Osteoblast (primary cell): ENCODE measurements around the gene GAGE10. TPM values are rescaled to one million over a fixed set of nuclear protein-coding genes. Genes with fewer than 3 reads are reported as not detected.
"Not testable (repeated sequence)": the region's sequence is repeated elsewhere in the genome, so short reads cannot be mapped to it uniquely, and the experiment has no call there.

Experiments used
- DNase-seq: peaks from one replicate; pipeline ENCODE4 v3.0.0; 2011; ENCODE audit warnings: low spot score, mixed read lengths; ENCODE audit not compliant: insufficient read length; ENCODE audit errors: missing footprints
- H2AFZ ChIP-seq: 2 replicates; pipeline ENCODE4 v1.6.0; 2011; ENCODE audit warnings: mild to moderate bottlenecking, low read length
- H3K27ac ChIP-seq: 2 replicates; pipeline ENCODE4 v1.5.1; 2011; ENCODE audit warnings: mild to moderate bottlenecking, low read depth, low read length, moderate library complexity
- H3K27me3 ChIP-seq: 2 replicates; pipeline ENCODE4 v1.6.0; 2012; ENCODE audit warnings: mild to moderate bottlenecking, control low read depth, inconsistent platforms, low read length, moderate library complexity; ENCODE audit not compliant: insufficient read depth
- H3K36me3 ChIP-seq: 2 replicates; pipeline ENCODE4 v1.5.1; 2011; ENCODE audit warnings: mild to moderate bottlenecking, low read length, control low read depth, moderate library complexity; ENCODE audit not compliant: insufficient read depth
- H3K4me1 ChIP-seq: 2 replicates; pipeline ENCODE4 v1.5.1; 2011; ENCODE audit warnings: mild to moderate bottlenecking, low read length, control low read depth, moderate library complexity; ENCODE audit not compliant: insufficient read depth
- H3K4me2 ChIP-seq: 2 replicates; pipeline ENCODE4 v1.6.0; 2011; ENCODE audit warnings: mild to moderate bottlenecking, low read length; ENCODE audit not compliant: insufficient read depth
- H3K4me3 ChIP-seq: fragments of 200-600 bp; sonication (generic); 3 replicates; pipeline ENCODE4 v1.5.1; 2012; ENCODE audit warnings: mild to moderate bottlenecking, low read length, inconsistent platforms; ENCODE audit not compliant: insufficient read depth
- H3K79me2 ChIP-seq: 2 replicates; pipeline ENCODE4 v1.6.0; 2012; ENCODE audit warnings: mild to moderate bottlenecking, low read length, control low read depth, inconsistent platforms; ENCODE audit not compliant: insufficient read depth
- H3K9me3 ChIP-seq: 2 replicates; pipeline ENCODE4 v1.5.1; 2011; ENCODE audit warnings: low read depth, low read length, control low read depth
- H4K20me1 ChIP-seq: 2 replicates; pipeline ENCODE4 v1.6.0; 2012; ENCODE audit warnings: mild to moderate bottlenecking, low read length, control low read depth; ENCODE audit not compliant: insufficient read depth
- total RNA-seq: library from RNA; depleted of rRNA; stranded (reverse); fragments of >200 nt; gene quantifications from 2 replicates; pipeline ENCODE4 v1.2.3, GENCODE V29; 2012

The GAGE10 gene
- total RNA-seq, 1 donor, result not detected

GRCh38 chrX:49344496-49345175 is 41.2 kb downstream of the GAGE10 start:
- not testable (repeated sequence) for H3K4me1 ChIP-seq, H4K20me1 ChIP-seq, H3K27ac ChIP-seq, H3K27me3 ChIP-seq, H3K79me2 ChIP-seq, H3K4me3 ChIP-seq, H2AFZ ChIP-seq, H3K9me3 ChIP-seq, DNase-seq, H3K36me3 ChIP-seq, H3K4me2 ChIP-seq

GRCh38 chrX:49345402-49345801 is 42.0 kb downstream of the GAGE10 start:
- H3K9me3 ChIP-seq, H3K4me1 ChIP-seq, H2AFZ ChIP-seq, H3K27ac ChIP-seq, DNase-seq, H3K4me3 ChIP-seq, H3K27me3 ChIP-seq, H3K36me3 ChIP-seq, H3K4me2 ChIP-seq, H3K79me2 ChIP-seq, H4K20me1 ChIP-seq: not testable (repeated sequence)

- DNase-seq, result not testable (repeated sequence)
These were observed 42.7 kb downstream of the GAGE10 start for GRCh38 chrX:49346150-49346549.

More at GRCh38 chrX:49346150-49346549, 42.7 kb downstream of the GAGE10 start:
- not testable (repeated sequence) for H3K4me1 ChIP-seq, H3K36me3 ChIP-seq, H3K27ac ChIP-seq, H3K4me3 ChIP-seq, H2AFZ ChIP-seq, H3K9me3 ChIP-seq, H3K79me2 ChIP-seq, H4K20me1 ChIP-seq, H3K4me2 ChIP-seq, H3K27me3 ChIP-seq

Other genes with a start within 250 kb of the GAGE10 start
- gene CCDC120, start 244.6 kb upstream of the GAGE10 start, total RNA-seq, result 1.1 and 1.2 TPM in 2 replicates
- 12.3 and 15.6 TPM in 2 replicates for gene PRAF2, start 229.6 kb upstream of the GAGE10 start, total RNA-seq
- 86.5 and 97.5 TPM in 2 replicates for gene WDR45, start 223.8 kb upstream of the GAGE10 start, total RNA-seq
- 12.4 and 14.1 TPM in 2 replicates for gene GPKOW, start 179.9 kb upstream of the GAGE10 start, total RNA-seq
- 1.2 and 1.8 TPM in 2 replicates for gene MAGIX, start 140.9 kb upstream of the GAGE10 start, total RNA-seq
- 19.7 and 21.0 TPM in 2 replicates for gene PLP2, start 131.7 kb upstream of the GAGE10 start, total RNA-seq
- gene PRICKLE3, start 117.3 kb upstream of the GAGE10 start, total RNA-seq, result 6.9 and 7.7 TPM in 2 replicates
- gene SYP, start 103.5 kb upstream of the GAGE10 start, total RNA-seq, result 0.29 and 0.36 TPM in 2 replicates
- not detected in 2 replicates for gene CACNA1F, start 70.3 kb upstream of the GAGE10 start, total RNA-seq
- gene CCDC22, start 68.2 kb upstream of the GAGE10 start, total RNA-seq, result 13.3 and 15.6 TPM in 2 replicates
- gene FOXP3, start 38.9 kb upstream of the GAGE10 start, total RNA-seq, result not detected in 2 replicates
- 3.2 and 4.0 TPM in 2 replicates for gene PPP1R3F, start 33.9 kb upstream of the GAGE10 start, total RNA-seq
- not detected in 2 replicates for gene GAGE12J, start 18.4 kb downstream of the GAGE10 start, total RNA-seq
- not detected in 2 replicates for gene GAGE13, start 27.9 kb downstream of the GAGE10 start, total RNA-seq
- not detected in 2 replicates for gene GAGE12C, start 228.5 kb downstream of the GAGE10 start, total RNA-seq
- gene GAGE12D, start 238.1 kb downstream of the GAGE10 start, total RNA-seq, result not detected in 2 replicates
- not detected in 2 replicates for gene GAGE12E, start 247.6 kb downstream of the GAGE10 start, total RNA-seq